NCI-H1417 (cell line): ENCODE data around the gene NR2F1.
"Not testable (repeated sequence)": the region's sequence is repeated elsewhere in the genome, so short reads cannot be mapped to it uniquely, and the experiment has no call there.

Experiments
- DNase-seq, 3 experiments: peaks; one replicate each; lab custom pipeline; 2025; lab: John Stamatoyannopoulos, UW

Gene NR2F1

GRCh38 chr5:93582677-93583438 lies at the start of gene NR2F1:
Gene NR2F1, plus strand, starts transcription at chr5:93583222. Its CDS starts 1,802 bp downstream, at chr5:93585024.
- DNase-seq: peak; percentile 88 to 95 (median 90)

GRCh38 chr5:93545872-93546271 lies 37.1 kb upstream of the NR2F1 start:
- no peak for DNase-seq

- not testable (repeated sequence) for DNase-seq
Observed at GRCh38 chr5:93549594-93549993, 33.4 kb upstream of the NR2F1 start.

- no peak for DNase-seq
Observed at GRCh38 chr5:93557021-93557604, 25.9 kb upstream of the NR2F1 start.

- peak in 1 of 3 experiments; percentile 15 for DNase-seq
Observed at GRCh38 chr5:93566091-93566490, 16.9 kb upstream of the NR2F1 start.

GRCh38 chr5:93567424-93567823 lies 15.6 kb upstream of the NR2F1 start:
- DNase-seq: peak in 1 of 3 experiments; percentile 55

GRCh38 chr5:93569300-93570160 lies 13.5 kb upstream of the NR2F1 start:
- no peak for DNase-seq

GRCh38 chr5:93570294-93571113 lies 12.5 kb upstream of the NR2F1 start:
- DNase-seq: no peak

GRCh38 chr5:93571114-93571949 lies 11.7 kb upstream of the NR2F1 start:
- no peak for DNase-seq

- DNase-seq: no peak
Observed at GRCh38 chr5:93572101-93572607, 10.9 kb upstream of the NR2F1 start.

GRCh38 chr5:93572608-93573353 lies 10.2 kb upstream of the NR2F1 start:
- DNase-seq: no peak

- DNase-seq: peak in 1 of 3 experiments; percentile 11
Observed at GRCh38 chr5:93573354-93574351, 9.4 kb upstream of the NR2F1 start.

GRCh38 chr5:93574491-93575305 lies 8.3 kb upstream of the NR2F1 start:
- no peak for DNase-seq

GRCh38 chr5:93575461-93576414 lies 7.3 kb upstream of the NR2F1 start:
- no peak for DNase-seq

- DNase-seq: no peak
Observed at GRCh38 chr5:93576994-93577853, 5.8 kb upstream of the NR2F1 start.
